Calu3 (cell line): ENCODE data around the gene CX3CL1. TPM values are rescaled to one million over a fixed set of nuclear protein-coding genes. Genes with fewer than 3 reads are reported as not detected.
"Not testable (repeated sequence)": the region's sequence is repeated elsewhere in the genome, so short reads cannot be mapped to it uniquely, and the experiment has no call there.

Source experiments
- BruUV-seq: library from RNA; stranded (reverse); fragments of 400-500 nt; replicated peaks from 2 replicates; lab custom pipeline; 2021; lab: Mats Ljungman, UMichigan
- CTCF ChIA-PET: fragments of 300-600 bp; sonication (Branson Sonifier 250); formaldehyde crosslinking; loops from one replicate; lab custom pipeline; 2022; ENCODE audit warnings: antibody characterized with exemption; lab: Charles Lee
- DNase-seq: peaks from one replicate; pipeline ENCODE4 v3.0.0; 2022
- H3K27ac Mint-ChIP-seq: one replicate; pipeline ENCODE4 v1.8.0; 2022; ENCODE audit warnings: mixed read lengths; ENCODE audit not compliant: unreplicated experiment
- H3K27me3 Mint-ChIP-seq: one replicate; pipeline ENCODE4 v1.8.0; 2022; ENCODE audit warnings: mixed read lengths; ENCODE audit not compliant: unreplicated experiment
- H3K36me3 Mint-ChIP-seq: one replicate; pipeline ENCODE4 v1.8.0; 2022; ENCODE audit warnings: mild to moderate bottlenecking, moderate library complexity, mixed read lengths; ENCODE audit not compliant: insufficient read depth, unreplicated experiment
- H3K4me1 Mint-ChIP-seq: one replicate; pipeline ENCODE4 v1.8.0; 2022; ENCODE audit warnings: mild to moderate bottlenecking, low read depth, mixed read lengths; ENCODE audit not compliant: unreplicated experiment
- H3K4me3 Mint-ChIP-seq: one replicate; pipeline ENCODE4 v1.8.0; 2022; ENCODE audit warnings: mild to moderate bottlenecking, low read depth, moderate library complexity, mixed read lengths; ENCODE audit not compliant: unreplicated experiment
- H3K9me3 Mint-ChIP-seq: one replicate; pipeline ENCODE4 v1.8.0; 2022; ENCODE audit warnings: low read depth, mixed read lengths; ENCODE audit not compliant: unreplicated experiment
- CTCF ChIP-seq: fragments of 200-600 bp; IDR thresholded peaks from one replicate; pipeline ENCODE4 v1.8.0; 2022; ENCODE audit warnings: antibody characterized with exemption; ENCODE audit not compliant: unreplicated experiment
- intact Hi-C: fragments of 100-400 bp; cut with micrococcal nuclease; formaldehyde crosslinking; loops from one replicate; pipeline ENCODE4 v1.10.0; 2022; ENCODE audit not compliant: unreplicated experiment
- total RNA-seq: library from RNA; stranded (reverse); gene quantifications from 2 replicates; pipeline ENCODE4 v1.2.3, GENCODE V29; 2022

Gene CX3CL1
- total RNA-seq, 1 experiment from 2014 or later, result 17.6 TPM

GRCh38 chr16:57395026-57395425, 22.7 kb downstream of the CX3CL1 start:
- H3K27me3 Mint-ChIP-seq, result no peaks in the 10 kb centered on the region
- BruUV-seq, result no TSS peak
- CTCF ChIA-PET, result interaction anchor here (0.5 to 1.0 kb wide), 4 partner anchors 12 to 53 kb away, joined by 3 to 4 read pairs (median 4); no protein-coding TSS in a partner anchor
- H3K4me3 Mint-ChIP-seq, result no peak overlapping the region
- intact Hi-C loops, result no loop called here
- DNase-seq, result no peak
- peaks cover 7% of the 10 kb centered on the region for H3K36me3 Mint-ChIP-seq
- no peaks in the 10 kb centered on the region for H3K9me3 Mint-ChIP-seq
- no peak for TF ChIP-seq CTCF
- H3K27ac Mint-ChIP-seq, result no peak overlapping the region
- H3K4me1 Mint-ChIP-seq, result peaks cover 27% of the 10 kb centered on the region

- no TSS peak for BruUV-seq
- no peak overlapping the region for H3K4me3 Mint-ChIP-seq
- intact Hi-C loops, result no loop called here
- CTCF ChIA-PET, result no interaction called here
- peaks cover 7% of the 10 kb centered on the region for H3K36me3 Mint-ChIP-seq
- H3K27me3 Mint-ChIP-seq, result no peaks in the 10 kb centered on the region
- no peaks in the 10 kb centered on the region for H3K9me3 Mint-ChIP-seq
- DNase-seq, result no peak
- no peak for TF ChIP-seq CTCF
- peaks cover 16% of the 10 kb centered on the region for H3K4me1 Mint-ChIP-seq
- no peak overlapping the region for H3K27ac Mint-ChIP-seq
Measured at GRCh38 chr16:57396786-57397185, 24.5 kb downstream of the CX3CL1 start.

GRCh38 chr16:57397493-57397892, 25.2 kb downstream of the CX3CL1 start:
- H3K27me3 Mint-ChIP-seq, H3K9me3 Mint-ChIP-seq, H3K36me3 Mint-ChIP-seq, H3K27ac Mint-ChIP-seq, H3K4me1 Mint-ChIP-seq, BruUV-seq, CTCF ChIA-PET, DNase-seq, H3K4me3 Mint-ChIP-seq, intact Hi-C loops: not testable (repeated sequence)

GRCh38 chr16:57401943-57402640, 29.8 kb downstream of the CX3CL1 start:
- CTCF ChIA-PET, result interaction anchor here (0.6 kb wide), 2 partner anchors 60 to 282 kb away, joined by 3 to 5 read pairs; partner anchors contain the start of gene POLR2C
- TF ChIP-seq CTCF, result no peak
- Mint-ChIP-seq H3K9me3 (no peaks in the 10 kb centered on the region), H3K27me3 (peaks cover 23% of the 10 kb centered on the region), H3K27ac (no peak overlapping the region), H3K4me1 (peaks cover 11% of the 10 kb centered on the region), H3K4me3 (no peak overlapping the region), H3K36me3 (no peaks in the 10 kb centered on the region)
- intact Hi-C loops, result no loop called here
- no TSS peak for BruUV-seq
- no peak for DNase-seq
